K562 (cell line): Measurements from ENCODE around the gene ZBTB49. TPM values are rescaled to one million over a fixed set of nuclear protein-coding genes. Genes with fewer than 3 reads are reported as not detected.

ENCODE experiments used
- ATAC-seq: fragments of 200-7000 bp; cut with Tn5 transposase; 3 replicates; pipeline ENCODE4 v1.9.1; 2020; ENCODE audit warnings: moderate library complexity
- BruUV-seq: library from RNA; stranded (reverse); fragments of 400-500 nt; replicated peaks from 2 replicates; lab custom pipeline; 2021; lab: Mats Ljungman, UMichigan
- CTCF ChIA-PET: fragments of 300-600 bp; formaldehyde crosslinking; extraction: SDS; loops from one replicate; lab custom pipeline; 2021; ENCODE audit warnings: low intra/inter-chr PET ratio; lab: Yijun Ruan, JAX
- POLR2A ChIA-PET: fragments of 300-600, 350-650 bp; sonication (Branson Sonifier 250); formaldehyde crosslinking; extraction: SDS; loops from one replicate; lab custom pipeline; 2021; ENCODE audit warnings: antibody characterized with exemption, inconsistent platforms; lab: Yijun Ruan, JAX
- DNase-seq, 4 experiments: peaks; one replicate each; pipeline versions ENCODE4 v3.0.0 to v3.0.0-alpha.2; 2011 to 2018; ENCODE audit warnings: low spot score in 3 of 4, mixed read lengths in 3 of 4; ENCODE audit errors: extremely low read depth in 1 of 4
- FAIRE-seq: peaks from 2 replicates; lab custom pipeline; 2011; peaks lifted over from hg19 to GRCh38; lab: Jason Lieb, UNC
- H2AFZ ChIP-seq: 2 replicates; pipeline ENCODE4 v1.6.0; 2011; ENCODE audit warnings: low read depth, low read length, control low read depth, inconsistent platforms
- H3K27ac ChIP-seq: fragments of 200-600 bp; 3 replicates; pipeline ENCODE4 v1.8.0; 2011; ENCODE audit warnings: low read depth, mild to moderate bottlenecking, control low read depth, inconsistent platforms, low read length, moderate library complexity, mixed read lengths; ENCODE audit errors: extremely low read depth
- H3K27me3 ChIP-seq, 2 experiments: fragments of 300-600 bp in 1 of 2; 2 replicates in 1 of 2; 3 replicates in 1 of 2; pipeline versions ENCODE4 v1.6.0 to v1.8.0; 2011; ENCODE audit warnings: inconsistent platforms in 2 of 2, low read length in 2 of 2, mild to moderate bottlenecking in 1 of 2, mixed read lengths in 1 of 2, moderate library complexity in 1 of 2; ENCODE audit not compliant: control insufficient read depth in 2 of 2, insufficient read depth in 2 of 2
- H3K36me3 ChIP-seq: fragments of 300-600 bp; 3 replicates; pipeline ENCODE4 v1.8.0; 2011; ENCODE audit warnings: mild to moderate bottlenecking, low read length, inconsistent platforms; ENCODE audit not compliant: control insufficient read depth, insufficient read depth
- H3K4me1 ChIP-seq, 2 experiments: fragments of 200-600 bp in 1 of 2; replicated peaks in 1 of 2; 2 replicates in 1 of 2; 3 replicates in 1 of 2; pipeline versions ENCODE4 v1.5.1 to v1.8.0; 2011; ENCODE audit warnings: inconsistent platforms in 2 of 2, low read length in 2 of 2, mild to moderate bottlenecking in 1 of 2, mixed read lengths in 1 of 2, moderate library complexity in 1 of 2; ENCODE audit not compliant: control insufficient read depth in 2 of 2, insufficient read depth in 2 of 2
- H3K4me2 ChIP-seq: 2 replicates; pipeline ENCODE4 v1.6.1; 2011; ENCODE audit warnings: low read length, control low read depth, inconsistent platforms, mixed read lengths; ENCODE audit not compliant: insufficient read depth
- H3K4me3 ChIP-seq: fragments of 200-600 bp; sonication (generic), shearing (Covaris generic); 2 replicates; pipeline ENCODE4 v1.5.1; 2016; ENCODE audit warnings: control low read depth, inconsistent platforms
- H3K79me2 ChIP-seq: fragments of 200-600 bp; 3 replicates; pipeline ENCODE4 v1.8.0; 2011; ENCODE audit warnings: low read length, inconsistent platforms; ENCODE audit not compliant: control insufficient read depth, insufficient read depth
- H3K9ac ChIP-seq, 2 experiments: 2 replicates each; pipeline versions ENCODE4 v1.6.0 to v1.6.1; 2011; ENCODE audit warnings: low read depth in 2 of 2, low read length in 2 of 2, control low read depth in 1 of 2, inconsistent platforms in 1 of 2, mild to moderate bottlenecking in 1 of 2, mixed read lengths in 1 of 2; ENCODE audit not compliant: insufficient read depth in 1 of 2
- H3K9me1 ChIP-seq: one replicate; pipeline ENCODE4 v1.6.0; 2011; ENCODE audit warnings: inconsistent platforms, mild to moderate bottlenecking, low read length, moderate library complexity; ENCODE audit not compliant: control insufficient read depth, insufficient read depth
- H3K9me3 ChIP-seq: replicated peaks from 2 replicates; pipeline ENCODE4 v1.5.1; 2011; ENCODE audit warnings: low read depth, low read length, inconsistent platforms; ENCODE audit not compliant: control insufficient read depth, insufficient read depth
- H4K20me1 ChIP-seq: replicated peaks from 2 replicates; pipeline ENCODE4 v1.6.1; 2011; ENCODE audit warnings: low read length, inconsistent platforms, mixed read lengths; ENCODE audit not compliant: control insufficient read depth, insufficient read depth
- MTA1 ChIP-seq: fragments of 450-650 bp; IDR thresholded peaks from 2 replicates; pipeline ENCODE4 v1.6.1; 2017; ENCODE audit warnings: borderline replicate concordance
- NFATC3 ChIP-seq: fragments of 450-650 bp; IDR thresholded peaks from 2 replicates; pipeline ENCODE4 v1.6.1; 2017; ENCODE audit warnings: mild to moderate bottlenecking
- PHF8 ChIP-seq: fragments of 200-600 bp; sonication (generic); IDR thresholded peaks from 2 replicates; pipeline ENCODE4 v1.6.1; 2012; ENCODE audit warnings: mixed run types, mild to moderate bottlenecking, inconsistent platforms, low read length, moderate library complexity, borderline replicate concordance
- TEAD4 ChIP-seq, 2 experiments: sonication (generic) in 1 of 2; formaldehyde crosslinking in 1 of 2; IDR thresholded peaks; 2 replicates each; pipeline versions ENCODE4 v1.6.1 to v1.8.0; 2012 to 2022; ENCODE audit warnings: borderline replicate concordance in 1 of 2, inconsistent platforms in 1 of 2, low read length in 1 of 2, mild to moderate bottlenecking in 1 of 2, missing genetic modification reagents in 1 of 2
- WGBS: fragments of 100-300 bp; shearing (Covaris generic); methylation state at CpG from one replicate; pipeline ENCODE4 v1.1.6; 2016; ENCODE audit warnings: low coverage, mixed read lengths; ENCODE audit not compliant: insufficient coverage; ENCODE audit errors: missing lambda C conversion rate; 5-methylcytosine and 5-hydroxymethylcytosine counted together
- in situ Hi-C: fragments of 300-500 bp; cut with MboI; formaldehyde crosslinking; loops from 4 replicates; pipeline ENCODE4 v1.15.0; 2018; ENCODE audit warnings: inconsistent platforms, mixed read lengths
- intact Hi-C: fragments of 100-400 bp; cut with micrococcal nuclease; formaldehyde crosslinking; loops from 2 replicates; pipeline ENCODE4 v1.14.2; 2022
- polyA plus RNA-seq, 8 experiments: library from polyadenylated mRNA; depleted of rRNA in 4 of 8; stranded (reverse) in 5 of 8; unstranded in 3 of 8; fragments of >200 nt; fragmentation: Nextera tagmentation in 2 of 8; fragmentation: Illumina TruSeq in 1 of 8; extraction: Ambion mirVana in 2 of 8; extraction: Trizol in 1 of 8; gene quantifications; 2 replicates each; pipeline versions ENCODE4 v1.2.1 to v1.2.3, GENCODE V29; 2011 to 2014; ENCODE audit warnings: inconsistent platforms in 1 of 8, missing spikeins in 1 of 8
- total RNA-seq, 7 experiments: library from RNA; depleted of rRNA in 6 of 7; stranded (reverse); fragments of >200 nt in 6 of 7; fragmentation: Illumina TruSeq in 2 of 7; extraction: Trizol in 2 of 7; gene quantifications; 2 replicates each; pipeline versions ENCODE4 v1.2.1 to v1.2.3, GENCODE V29; 2011 to 2021; ENCODE audit warnings: low replicate concordance in 1 of 7
- TF ChIP-seq, protein P1 (sequence below), 2 experiments: fragments of 150-350 bp in 1 of 2; IDR thresholded peaks; 2 replicates each; pipeline ENCODE4 v1.6.1; 2012 to 2016; ENCODE audit warnings: low read depth in 2 of 2, low read length in 2 of 2, mild to moderate bottlenecking in 1 of 2, moderate library complexity in 1 of 2

ZBTB49 gene
- total and polyA plus RNA-seq, 9 of the 15 experiments (the other 6 are each of a cell fraction or from before 2014, with no cell fraction given), result 0.49 to 8.0 (median 4.2) TPM

DNA sequence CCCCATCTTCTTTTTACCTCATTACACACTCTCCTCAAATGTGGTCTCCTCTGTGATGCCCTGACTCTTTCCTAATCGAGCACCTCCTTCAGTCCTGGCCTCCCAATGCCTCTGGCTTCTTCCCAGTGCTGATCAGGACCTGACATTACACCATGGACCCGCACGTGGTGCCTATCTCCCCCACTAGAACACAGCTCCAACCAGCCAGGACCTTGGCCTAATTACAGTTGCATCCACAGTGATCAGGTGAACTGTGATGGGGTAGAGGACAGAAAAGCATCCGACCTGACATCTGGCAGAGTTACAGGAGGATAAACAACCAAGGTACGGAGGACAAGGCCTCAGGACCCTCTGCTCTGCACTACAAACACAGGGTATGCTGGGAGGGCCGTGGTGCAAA is 12.5 kb upstream of the ZBTB49 start:
- in situ Hi-C loops, result no loop called here
- Histone ChIP-seq H3K9me3 (no peaks in the 10 kb centered on the region), H3K36me3 (peaks cover 95% of the 10 kb centered on the region), H3K4me2 (no peak overlapping the region), H3K4me1 (no peaks in the 10 kb centered on the region), H3K9ac (no peak overlapping the region), H3K9me1 (no peaks in the 10 kb centered on the region), H3K27ac (no peak overlapping the region), H3K4me3 (no peak overlapping the region), H3K79me2 (peaks cover 1% of the 10 kb centered on the region; the same call in 1 of the 3 replicates), H4K20me1 (no peaks in the 10 kb centered on the region), H2AFZ (no peak overlapping the region), H3K27me3 (no peaks in the 10 kb centered on the region)
- ATAC-seq, result no peak
- no peak for FAIRE-seq
- no peak for DNase-seq
- 79% methylated on average over 6 of the region's 6 CpGs for whole genome bisulfite sequencing
- BruUV-seq, result no TSS peak
- ChIA-PET CTCF (no interaction called here), POLR2A (interaction anchor here (1.2 kb wide), 1 partner anchor 11 kb away, joined by 4 read pairs; no protein-coding TSS in a partner anchor)
- TF ChIP-seq MTA1 (no peak), NFATC3 (no peak), PHF8 (no peak), TEAD4 (IDR thresholded peaks at IDR 0.05; ENCODE audit: low read length) (no peak), TEAD4 (CRISPR knock-in tag; IDR thresholded peaks at IDR 0.05; ENCODE audit: borderline replicate concordance) (no peak)
- TF ChIP-seq, protein P1, sequence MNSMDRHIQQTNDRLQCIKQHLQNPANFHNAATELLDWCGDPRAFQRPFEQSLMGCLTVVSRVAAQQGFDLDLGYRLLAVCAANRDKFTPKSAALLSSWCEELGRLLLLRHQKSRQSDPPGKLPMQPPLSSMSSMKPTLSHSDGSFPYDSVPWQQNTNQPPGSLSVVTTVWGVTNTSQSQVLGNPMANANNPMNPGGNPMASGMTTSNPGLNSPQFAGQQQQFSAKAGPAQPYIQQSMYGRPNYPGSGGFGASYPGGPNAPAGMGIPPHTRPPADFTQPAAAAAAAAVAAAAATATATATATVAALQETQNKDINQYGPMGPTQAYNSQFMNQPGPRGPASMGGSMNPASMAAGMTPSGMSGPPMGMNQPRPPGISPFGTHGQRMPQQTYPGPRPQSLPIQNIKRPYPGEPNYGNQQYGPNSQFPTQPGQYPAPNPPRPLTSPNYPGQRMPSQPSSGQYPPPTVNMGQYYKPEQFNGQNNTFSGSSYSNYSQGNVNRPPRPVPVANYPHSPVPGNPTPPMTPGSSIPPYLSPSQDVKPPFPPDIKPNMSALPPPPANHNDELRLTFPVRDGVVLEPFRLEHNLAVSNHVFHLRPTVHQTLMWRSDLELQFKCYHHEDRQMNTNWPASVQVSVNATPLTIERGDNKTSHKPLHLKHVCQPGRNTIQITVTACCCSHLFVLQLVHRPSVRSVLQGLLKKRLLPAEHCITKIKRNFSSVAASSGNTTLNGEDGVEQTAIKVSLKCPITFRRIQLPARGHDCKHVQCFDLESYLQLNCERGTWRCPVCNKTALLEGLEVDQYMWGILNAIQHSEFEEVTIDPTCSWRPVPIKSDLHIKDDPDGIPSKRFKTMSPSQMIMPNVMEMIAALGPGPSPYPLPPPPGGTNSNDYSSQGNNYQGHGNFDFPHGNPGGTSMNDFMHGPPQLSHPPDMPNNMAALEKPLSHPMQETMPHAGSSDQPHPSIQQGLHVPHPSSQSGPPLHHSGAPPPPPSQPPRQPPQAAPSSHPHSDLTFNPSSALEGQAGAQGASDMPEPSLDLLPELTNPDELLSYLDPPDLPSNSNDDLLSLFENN (IDR thresholded peaks at IDR 0.05; ENCODE audit: low read depth in 2 of 2, low read length in 2 of 2), result no peak
- intact Hi-C loops, result no loop called here
